ENCODE results near the gene PLD4. TPM values are rescaled to one million over a fixed set of nuclear protein-coding genes. Genes with fewer than 3 reads are reported as not detected.

Gene PLD4
- total and polyA plus RNA-seq, 9 of the 15 experiments (the other 6 are each of a cell fraction or from before 2014, with no cell fraction given) = 0.18 to 0.24 TPM; not detected in 7

- H3K4me1 ChIP-seq (replicated peaks in 1 of 2; ENCODE audit: control insufficient read depth in 2 of 2, insufficient read depth in 2 of 2, low read length in 2 of 2) = peaks cover 0 to 64% of the 10 kb centered on the region in 2 experiments; a peak in 2 of 5 replicates
- H4K20me1 ChIP-seq (replicated peaks; ENCODE audit: control insufficient read depth, insufficient read depth, low read length) = no peaks in the 10 kb centered on the region
- in situ Hi-C loops (cut with MboI) (no loop called here), intact Hi-C loops (cut with micrococcal nuclease) (no loop called here)
- no TSS peak for BruUV-seq (replicated peaks)
- no peak overlapping the region for H3K4me2 ChIP-seq (ENCODE audit: insufficient read depth, low read length)
- no peak for ATAC-seq
- FAIRE-seq = no peak
- H2AFZ ChIP-seq (ENCODE audit: low read depth, low read length) = no peak overlapping the region
- ChIA-PET POLR2A (interaction anchor here (0.6 kb wide), 1 partner anchor 148 kb away, joined by 5 read pairs; no protein-coding TSS in a partner anchor), CTCF (ENCODE audit: low intra/inter-chr PET ratio) (interaction anchor here (2.3 kb wide), 1 partner anchor 151 kb away, joined by 10 read pairs; no protein-coding TSS in a partner anchor)
- H3K27me3 ChIP-seq (ENCODE audit: control insufficient read depth in 2 of 2, insufficient read depth in 2 of 2, low read length in 2 of 2) = peaks cover 0 to 6% of the 10 kb centered on the region in 2 experiments; a peak in 1 of 5 replicates
- no peaks in the 10 kb centered on the region for H3K79me2 ChIP-seq (ENCODE audit: control insufficient read depth, insufficient read depth, low read length)
- H3K4me3 ChIP-seq = no peak overlapping the region
- H3K9ac ChIP-seq (ENCODE audit: insufficient read depth in 1 of 2, low read depth in 2 of 2, low read length in 2 of 2) = peak overlapping the region in 1 of 2 experiments; percentile 17; a peak in 1 of 4 replicates
- H3K9me1 ChIP-seq (ENCODE audit: control insufficient read depth, insufficient read depth, low read length) = no peaks in the 10 kb centered on the region
- no peaks in the 10 kb centered on the region for H3K9me3 ChIP-seq (replicated peaks; ENCODE audit: control insufficient read depth, insufficient read depth, low read depth, low read length)
- DNase-seq (ENCODE audit: extremely low read depth in 1 of 4, low spot score in 3 of 4) = no peak
- H3K36me3 ChIP-seq (ENCODE audit: control insufficient read depth, insufficient read depth, low read length) = no peaks in the 10 kb centered on the region
- H3K27ac ChIP-seq (ENCODE audit: extremely low read depth, low read depth, low read length) = no peak overlapping the region
- WGBS (ENCODE audit: insufficient coverage, low coverage, missing lambda C conversion rate) = 45% methylated on average over 10 of the region's 30 CpGs
- TF ChIP-seq ZBTB49 (CRISPR knock-in tag; IDR thresholded peaks at IDR 0.05; ENCODE audit: borderline replicate concordance) (no peak), OTX1 (CRISPR knock-in tag; IDR thresholded peaks at IDR 0.05) (no peak), ZNF589 (CRISPR knock-in tag; IDR thresholded peaks at IDR 0.05; ENCODE audit: low read depth) (no peak), TCF7L2 (IDR thresholded peaks at IDR 0.05; ENCODE audit: low read depth, low read length) (no peak), POLR2G (IDR thresholded peaks at IDR 0.05; ENCODE audit: low read depth, low read length) (peak; percentile 39; the same call in 1 of the 2 replicates), GMEB1 (CRISPR knock-in tag; IDR thresholded peaks at IDR 0.05) (no peak)
- TF ChIP-seq, protein P1, sequence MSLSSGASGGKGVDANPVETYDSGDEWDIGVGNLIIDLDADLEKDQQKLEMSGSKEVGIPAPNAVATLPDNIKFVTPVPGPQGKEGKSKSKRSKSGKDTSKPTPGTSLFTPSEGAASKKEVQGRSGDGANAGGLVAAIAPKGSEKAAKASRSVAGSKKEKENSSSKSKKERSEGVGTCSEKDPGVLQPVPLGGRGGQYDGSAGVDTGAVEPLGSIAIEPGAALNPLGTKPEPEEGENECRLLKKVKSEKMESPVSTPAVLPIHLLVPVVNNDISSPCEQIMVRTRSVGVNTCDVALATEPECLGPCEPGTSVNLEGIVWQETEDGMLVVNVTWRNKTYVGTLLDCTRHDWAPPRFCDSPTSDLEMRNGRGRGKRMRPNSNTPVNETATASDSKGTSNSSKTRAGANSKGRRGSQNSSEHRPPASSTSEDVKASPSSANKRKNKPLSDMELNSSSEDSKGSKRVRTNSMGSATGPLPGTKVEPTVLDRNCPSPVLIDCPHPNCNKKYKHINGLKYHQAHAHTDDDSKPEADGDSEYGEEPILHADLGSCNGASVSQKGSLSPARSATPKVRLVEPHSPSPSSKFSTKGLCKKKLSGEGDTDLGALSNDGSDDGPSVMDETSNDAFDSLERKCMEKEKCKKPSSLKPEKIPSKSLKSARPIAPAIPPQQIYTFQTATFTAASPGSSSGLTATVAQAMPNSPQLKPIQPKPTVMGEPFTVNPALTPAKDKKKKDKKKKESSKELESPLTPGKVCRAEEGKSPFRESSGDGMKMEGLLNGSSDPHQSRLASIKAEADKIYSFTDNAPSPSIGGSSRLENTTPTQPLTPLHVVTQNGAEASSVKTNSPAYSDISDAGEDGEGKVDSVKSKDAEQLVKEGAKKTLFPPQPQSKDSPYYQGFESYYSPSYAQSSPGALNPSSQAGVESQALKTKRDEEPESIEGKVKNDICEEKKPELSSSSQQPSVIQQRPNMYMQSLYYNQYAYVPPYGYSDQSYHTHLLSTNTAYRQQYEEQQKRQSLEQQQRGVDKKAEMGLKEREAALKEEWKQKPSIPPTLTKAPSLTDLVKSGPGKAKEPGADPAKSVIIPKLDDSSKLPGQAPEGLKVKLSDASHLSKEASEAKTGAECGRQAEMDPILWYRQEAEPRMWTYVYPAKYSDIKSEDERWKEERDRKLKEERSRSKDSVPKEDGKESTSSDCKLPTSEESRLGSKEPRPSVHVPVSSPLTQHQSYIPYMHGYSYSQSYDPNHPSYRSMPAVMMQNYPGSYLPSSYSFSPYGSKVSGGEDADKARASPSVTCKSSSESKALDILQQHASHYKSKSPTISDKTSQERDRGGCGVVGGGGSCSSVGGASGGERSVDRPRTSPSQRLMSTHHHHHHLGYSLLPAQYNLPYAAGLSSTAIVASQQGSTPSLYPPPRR (CRISPR knock-in tag; IDR thresholded peaks at IDR 0.05; ENCODE audit: borderline replicate concordance) = no peak
- TF ChIP-seq, protein P2, sequence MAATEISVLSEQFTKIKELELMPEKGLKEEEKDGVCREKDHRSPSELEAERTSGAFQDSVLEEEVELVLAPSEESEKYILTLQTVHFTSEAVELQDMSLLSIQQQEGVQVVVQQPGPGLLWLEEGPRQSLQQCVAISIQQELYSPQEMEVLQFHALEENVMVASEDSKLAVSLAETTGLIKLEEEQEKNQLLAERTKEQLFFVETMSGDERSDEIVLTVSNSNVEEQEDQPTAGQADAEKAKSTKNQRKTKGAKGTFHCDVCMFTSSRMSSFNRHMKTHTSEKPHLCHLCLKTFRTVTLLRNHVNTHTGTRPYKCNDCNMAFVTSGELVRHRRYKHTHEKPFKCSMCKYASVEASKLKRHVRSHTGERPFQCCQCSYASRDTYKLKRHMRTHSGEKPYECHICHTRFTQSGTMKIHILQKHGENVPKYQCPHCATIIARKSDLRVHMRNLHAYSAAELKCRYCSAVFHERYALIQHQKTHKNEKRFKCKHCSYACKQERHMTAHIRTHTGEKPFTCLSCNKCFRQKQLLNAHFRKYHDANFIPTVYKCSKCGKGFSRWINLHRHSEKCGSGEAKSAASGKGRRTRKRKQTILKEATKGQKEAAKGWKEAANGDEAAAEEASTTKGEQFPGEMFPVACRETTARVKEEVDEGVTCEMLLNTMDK (IDR thresholded peaks at IDR 0.05; ENCODE audit: borderline replicate concordance, insufficient read depth, low read depth, low read length, poor library complexity, severe bottlenecking) = peak; percentile 33
Observed at GRCh38 chr14:104894331-104895206, 30.1 kb upstream of the PLD4 start.
